Ecto neural progenitor cell (in vitro differentiated cells): ENCODE results near the gene TEX55.
"Not testable (repeated sequence)": the region's sequence is repeated elsewhere in the genome, so short reads cannot be mapped to it uniquely, and the experiment has no call there.

Source experiments
- DNase-seq: peaks from one replicate; pipeline ENCODE4 v3.0.0-alpha.2; 2018; ENCODE audit warnings: low spot score

TEX55 gene

DNA sequence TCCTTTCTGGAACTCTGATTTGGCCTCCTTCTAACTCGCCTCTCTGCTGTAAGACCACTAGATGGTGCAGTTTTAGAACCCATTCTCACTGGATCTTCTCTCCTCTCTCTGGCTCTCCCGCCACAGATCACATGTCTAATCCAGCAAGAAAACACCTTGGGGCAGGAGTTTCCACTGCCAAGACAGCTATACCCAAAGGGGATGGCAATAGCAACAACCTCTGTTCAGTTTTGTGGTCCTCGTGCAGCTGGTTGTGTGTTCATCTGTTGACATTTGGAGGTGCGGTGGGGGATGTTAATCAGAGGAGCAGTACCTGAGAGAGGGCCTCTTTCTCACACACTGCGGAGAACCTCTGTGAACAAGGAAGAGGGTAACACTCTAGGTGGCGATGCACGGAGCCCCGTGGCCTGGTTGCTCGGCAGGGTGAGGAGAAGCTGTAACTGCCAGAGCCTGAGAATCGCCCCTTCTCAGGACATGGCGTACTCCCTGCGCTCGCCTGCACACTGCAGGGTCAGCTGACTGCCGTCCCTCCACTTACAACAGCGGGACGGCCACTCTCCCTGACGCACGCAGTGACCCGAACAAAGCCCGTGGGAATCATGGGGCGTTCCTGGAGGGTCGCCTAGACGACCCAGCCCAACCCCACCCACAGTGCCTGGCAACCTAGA is at the start of gene TEX55:
Gene TEX55 (plus strand): TSS at position 666 of the 668 bp plus-strand sequence. CDS start 25 bp downstream, outside the sequence.
- no peak for DNase-seq

DNA sequence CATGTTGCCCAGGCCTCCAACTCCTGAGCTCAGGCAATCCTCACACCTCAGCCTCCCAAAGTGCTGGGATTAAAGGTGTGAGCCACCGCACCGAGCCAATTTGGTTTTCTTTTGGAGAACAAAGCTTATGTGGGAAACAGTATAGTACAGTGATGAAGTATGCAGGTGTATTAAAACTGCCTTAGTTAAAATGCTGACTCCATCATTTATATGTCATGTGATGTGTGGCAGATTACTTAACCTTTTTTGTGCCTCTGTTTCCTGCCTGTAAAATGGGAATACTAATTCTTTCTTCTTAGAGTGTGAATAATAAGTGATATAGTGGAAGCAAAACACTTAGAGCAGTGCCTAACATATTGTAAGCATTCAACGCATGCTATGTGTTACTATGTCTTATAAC is 48.0 kb upstream of the TEX55 start:
- no peak for DNase-seq

DNA sequence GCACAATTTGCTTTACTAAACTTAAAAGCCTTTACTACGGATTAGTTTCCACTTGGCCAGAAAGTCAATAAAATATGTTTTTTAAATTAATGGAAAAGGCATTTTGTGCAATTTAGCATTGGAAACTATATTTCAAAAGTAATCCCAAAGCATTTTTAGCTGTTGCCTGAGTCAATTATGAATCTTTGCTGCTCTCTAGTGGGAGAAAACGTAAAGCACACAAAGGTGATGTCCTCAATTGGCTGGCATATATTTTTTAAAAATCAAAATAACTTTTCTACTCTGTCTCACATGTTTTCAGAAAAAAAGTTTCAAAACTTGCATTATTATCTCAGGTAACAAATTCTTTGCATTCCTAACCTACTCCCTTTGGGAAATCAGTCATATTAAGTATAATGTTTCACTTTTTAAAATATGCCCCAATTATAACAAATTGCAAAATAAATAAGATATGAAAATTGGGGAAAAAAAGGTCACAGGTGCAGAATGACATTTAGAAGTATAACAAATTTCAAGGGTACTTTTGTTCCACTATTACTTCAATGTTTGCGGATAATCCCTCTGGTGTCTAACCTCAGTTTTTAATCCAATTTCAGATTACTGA is 47.2 kb upstream of the TEX55 start:
- DNase-seq, result no peak

DNA sequence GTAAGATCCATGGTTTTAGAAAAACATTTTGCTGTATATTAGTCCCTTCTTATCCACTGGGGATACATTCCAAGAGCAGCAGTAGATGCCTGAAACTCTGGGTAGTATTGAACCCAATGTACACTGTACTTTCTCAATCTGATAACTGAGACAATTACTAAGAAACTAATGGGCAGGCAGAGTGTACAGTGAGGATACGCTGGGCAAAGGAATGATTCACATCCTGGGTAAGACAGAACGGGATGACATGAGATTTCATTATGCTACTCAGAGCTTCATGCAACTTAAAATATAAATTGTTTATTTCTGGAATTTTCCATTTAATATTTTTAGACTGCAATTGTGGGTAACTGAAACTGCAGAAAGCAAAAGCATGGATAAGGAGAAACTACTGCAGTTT is 46.2 kb upstream of the TEX55 start:
- no peak for DNase-seq

DNA sequence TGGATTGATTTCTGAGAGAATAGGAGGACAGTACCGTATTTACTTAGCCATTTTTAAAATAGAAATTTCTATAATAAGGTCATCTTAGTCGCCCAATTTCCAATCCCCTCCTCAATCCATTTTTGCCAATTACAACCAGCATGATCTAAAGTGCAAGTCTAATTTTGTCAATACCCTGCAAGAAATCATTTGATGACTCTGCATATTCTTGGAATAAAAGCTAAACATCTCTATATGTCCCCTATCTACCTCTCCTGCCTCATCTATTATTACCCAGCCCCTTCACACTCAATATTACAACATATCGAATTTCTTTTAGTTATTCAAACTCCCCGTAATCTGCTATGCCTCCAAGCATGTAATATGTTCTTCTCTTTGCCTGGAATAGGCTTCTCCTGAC is 41.9 kb upstream of the TEX55 start:
- no peak for DNase-seq

DNA sequence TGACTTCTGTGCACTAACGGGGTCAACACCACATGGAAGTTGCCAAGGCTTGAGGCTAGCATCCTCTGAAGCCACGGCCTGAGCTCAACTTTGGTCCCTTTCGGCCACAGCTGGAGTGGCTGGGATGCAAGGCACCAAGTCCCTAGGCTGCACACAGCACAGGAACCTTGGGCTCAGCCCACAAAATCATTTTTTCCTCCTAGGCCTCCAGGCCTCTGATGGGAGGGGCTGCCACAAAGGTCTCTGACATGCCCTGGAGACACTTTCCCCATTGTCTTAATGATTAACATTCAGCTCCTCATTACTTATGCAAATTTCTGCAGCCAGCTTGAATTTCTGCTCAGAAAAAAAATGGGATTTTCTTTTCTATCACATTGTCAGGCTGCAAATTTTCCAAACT is 27.6 kb upstream of the TEX55 start:
- DNase-seq, result not testable (repeated sequence)

DNA sequence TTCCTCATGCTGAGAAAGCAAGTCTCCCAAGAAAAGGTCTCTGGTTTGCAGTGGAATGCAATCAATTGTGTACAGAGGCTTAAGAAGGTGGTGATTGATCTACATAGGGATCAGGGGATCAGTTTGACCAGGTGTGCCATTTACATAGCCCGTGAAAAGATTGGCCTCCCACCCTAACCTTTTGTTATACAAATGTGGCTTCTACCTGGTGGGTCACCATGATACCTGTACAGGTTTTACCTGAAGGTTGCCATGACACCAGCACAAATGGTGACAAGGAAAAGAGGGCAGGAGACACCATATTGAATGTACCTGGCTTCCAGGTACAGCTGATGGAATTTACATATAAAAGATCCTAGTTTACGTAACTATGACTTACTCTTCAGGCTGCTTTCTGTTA is 25.5 kb upstream of the TEX55 start:
- DNase-seq, result no peak

DNA sequence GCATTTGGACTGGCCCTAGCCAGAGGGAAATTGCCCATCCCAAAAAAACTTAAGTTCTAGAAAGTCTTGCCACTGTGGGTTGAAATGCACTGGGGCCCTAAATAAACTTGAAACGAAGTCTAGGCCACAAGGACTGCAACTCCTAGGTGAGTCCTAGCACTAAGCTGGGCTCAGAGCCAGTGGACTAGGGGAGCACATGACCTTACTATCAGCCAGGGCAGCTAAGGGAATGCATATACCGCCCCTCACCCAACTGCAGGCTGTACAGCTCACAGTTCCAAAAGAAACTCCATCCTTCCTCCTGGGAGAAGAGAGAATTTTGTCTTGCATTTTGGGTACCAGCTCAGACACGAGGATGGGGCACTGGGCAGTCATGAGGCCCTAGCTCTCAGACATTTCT is 23.6 kb upstream of the TEX55 start:
- no peak for DNase-seq

DNA sequence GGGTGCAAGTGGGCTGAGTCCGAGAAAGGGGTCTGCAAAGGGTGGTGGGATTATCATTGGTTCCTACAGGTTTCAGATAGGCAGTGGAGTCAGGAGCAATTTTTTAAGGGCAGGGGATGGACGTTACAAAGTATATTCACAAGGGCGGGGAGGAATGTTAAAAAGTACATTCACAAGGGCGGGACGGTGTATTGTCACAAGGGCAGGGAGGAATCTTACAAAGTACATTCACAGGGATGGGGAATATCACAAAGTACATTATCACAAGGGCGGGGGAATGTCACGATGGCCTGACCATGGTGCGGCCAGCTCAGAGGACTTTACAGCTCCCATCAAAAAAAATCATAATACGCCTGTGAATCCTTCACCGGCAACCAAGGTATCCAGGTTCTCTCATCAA is 20.6 kb upstream of the TEX55 start:
- no peak for DNase-seq

DNA sequence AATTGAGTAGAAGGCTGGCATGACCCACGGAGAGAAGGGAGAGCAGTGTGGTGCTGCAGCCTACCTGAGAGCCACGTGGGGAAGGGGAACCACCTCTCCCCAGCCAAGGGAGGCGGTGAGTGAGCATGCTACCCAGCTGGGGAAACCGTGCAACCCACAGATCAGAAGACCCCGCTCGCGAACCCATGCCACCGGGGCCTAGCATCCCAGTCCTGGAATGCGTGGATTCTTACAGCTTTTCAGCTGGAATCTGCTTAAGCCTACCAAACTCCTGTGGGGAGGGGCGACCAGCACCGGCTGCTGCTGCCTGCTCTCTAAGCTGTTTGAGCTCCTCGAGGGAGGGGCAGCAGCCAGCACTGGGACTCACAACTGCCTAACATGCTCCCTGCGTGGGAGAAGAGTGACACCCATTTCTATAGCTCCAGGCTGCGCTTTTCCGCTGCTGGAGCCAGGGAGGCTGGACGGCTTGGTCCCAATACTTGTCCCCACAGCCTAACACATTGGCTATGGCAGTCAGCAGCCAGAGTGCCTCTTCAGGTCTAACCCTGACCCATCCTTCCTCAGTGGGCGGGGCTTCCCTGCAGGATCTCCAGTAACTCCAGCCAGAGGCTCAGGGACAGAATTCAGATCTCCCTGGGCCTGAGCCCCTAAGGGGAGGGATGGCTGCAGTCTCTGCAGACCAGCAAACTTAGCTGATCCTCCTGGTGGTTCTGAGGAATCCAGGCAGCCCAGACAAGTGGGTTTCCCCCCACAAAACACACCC is 20.0 kb upstream of the TEX55 start:
- DNase-seq, result peak; percentile 58

DNA sequence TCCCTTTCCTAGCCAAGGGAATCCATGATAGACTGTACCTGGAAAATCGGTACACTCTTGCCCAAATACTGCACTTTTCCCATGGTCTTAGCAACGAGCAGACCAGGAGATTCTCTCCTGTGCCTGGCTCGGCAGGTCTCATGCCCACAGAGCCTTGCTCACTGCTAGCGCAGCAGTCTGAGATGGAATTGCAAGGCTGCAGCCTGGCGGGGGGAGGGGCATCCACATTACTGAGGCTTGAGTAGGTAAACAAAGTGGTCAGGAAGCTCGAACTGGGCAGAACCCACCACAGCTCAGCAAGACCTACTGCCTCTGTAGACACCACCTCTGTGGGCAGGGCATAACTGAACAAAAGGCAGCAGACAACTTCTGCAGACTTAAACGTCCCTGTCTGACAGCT is 15.7 kb upstream of the TEX55 start:
- not testable (repeated sequence) for DNase-seq

DNA sequence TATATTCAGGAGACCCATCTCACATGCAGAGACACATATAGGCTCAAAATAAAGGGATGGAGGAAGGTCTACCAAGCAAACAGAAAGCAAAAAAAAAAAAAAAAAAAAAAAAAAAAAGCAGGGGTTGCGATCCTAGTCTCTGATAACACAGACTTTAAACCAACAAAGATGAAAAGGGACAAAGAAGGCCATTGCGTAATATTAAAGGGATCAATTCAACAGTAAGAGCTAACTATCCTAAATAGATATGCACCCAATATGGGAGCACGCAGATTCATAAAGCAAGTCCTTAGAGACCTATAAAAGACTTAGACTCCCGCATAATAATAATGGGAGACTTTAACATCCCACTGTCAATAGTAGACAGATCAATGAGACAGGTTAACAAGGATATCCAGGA is 13.7 kb upstream of the TEX55 start:
- DNase-seq, result not testable (repeated sequence)

DNA sequence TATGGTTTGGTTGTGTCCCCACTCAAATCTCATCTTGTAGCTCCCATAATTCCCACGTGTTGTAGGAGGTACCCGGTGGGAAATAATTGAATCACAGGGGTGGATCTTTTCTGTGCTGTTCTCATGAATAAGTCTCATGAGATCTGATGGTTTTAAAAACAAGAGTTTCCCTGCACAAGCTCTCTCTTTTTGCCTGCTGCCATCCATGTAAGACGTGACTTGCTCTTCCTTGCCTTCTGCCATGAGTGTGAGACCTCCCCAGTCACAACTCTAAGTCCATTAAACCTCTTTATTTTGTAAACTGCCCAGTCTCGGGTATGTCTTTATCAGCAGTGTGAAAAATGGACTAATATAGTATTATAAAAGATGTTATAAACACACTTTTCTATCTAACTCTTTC is 6.6 kb upstream of the TEX55 start:
- not testable (repeated sequence) for DNase-seq

DNA sequence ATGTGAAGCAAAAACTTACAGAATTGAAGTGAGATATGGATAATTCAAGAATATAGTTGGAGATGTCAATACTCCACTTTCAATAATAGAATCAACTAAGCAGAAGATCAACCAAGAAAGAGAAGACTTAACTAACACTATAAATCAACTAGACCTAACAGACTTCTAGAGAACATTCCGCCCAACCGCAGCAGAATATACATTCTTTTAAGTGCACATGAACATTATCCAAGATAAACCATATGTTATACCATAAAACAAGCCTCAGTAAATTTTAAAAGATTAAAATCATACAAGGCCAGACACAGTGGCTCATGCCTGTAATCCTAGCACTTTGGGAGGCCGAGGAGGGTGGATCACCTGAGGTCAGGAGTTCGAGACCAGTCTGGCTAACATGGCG is 5.5 kb upstream of the TEX55 start:
- no peak for DNase-seq

DNA sequence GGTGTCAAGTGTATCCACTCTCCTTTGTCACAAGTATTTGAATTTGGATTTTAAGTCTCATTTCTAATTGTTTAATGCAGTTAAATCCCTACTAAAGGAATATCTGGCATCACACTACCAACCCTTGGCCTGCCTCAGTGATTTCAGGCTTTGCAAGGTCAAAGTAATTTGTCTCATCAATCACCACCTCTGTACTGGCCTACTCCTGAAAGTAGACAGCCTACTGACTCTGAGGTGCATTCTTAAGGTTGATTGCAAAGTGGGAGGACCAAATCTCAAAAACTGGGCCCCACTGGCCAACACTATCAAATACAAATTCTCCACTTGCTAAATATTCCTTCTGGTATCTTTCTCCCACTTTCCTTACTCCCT is 851 bp upstream of the TEX55 start:
- DNase-seq, result no peak

DNA sequence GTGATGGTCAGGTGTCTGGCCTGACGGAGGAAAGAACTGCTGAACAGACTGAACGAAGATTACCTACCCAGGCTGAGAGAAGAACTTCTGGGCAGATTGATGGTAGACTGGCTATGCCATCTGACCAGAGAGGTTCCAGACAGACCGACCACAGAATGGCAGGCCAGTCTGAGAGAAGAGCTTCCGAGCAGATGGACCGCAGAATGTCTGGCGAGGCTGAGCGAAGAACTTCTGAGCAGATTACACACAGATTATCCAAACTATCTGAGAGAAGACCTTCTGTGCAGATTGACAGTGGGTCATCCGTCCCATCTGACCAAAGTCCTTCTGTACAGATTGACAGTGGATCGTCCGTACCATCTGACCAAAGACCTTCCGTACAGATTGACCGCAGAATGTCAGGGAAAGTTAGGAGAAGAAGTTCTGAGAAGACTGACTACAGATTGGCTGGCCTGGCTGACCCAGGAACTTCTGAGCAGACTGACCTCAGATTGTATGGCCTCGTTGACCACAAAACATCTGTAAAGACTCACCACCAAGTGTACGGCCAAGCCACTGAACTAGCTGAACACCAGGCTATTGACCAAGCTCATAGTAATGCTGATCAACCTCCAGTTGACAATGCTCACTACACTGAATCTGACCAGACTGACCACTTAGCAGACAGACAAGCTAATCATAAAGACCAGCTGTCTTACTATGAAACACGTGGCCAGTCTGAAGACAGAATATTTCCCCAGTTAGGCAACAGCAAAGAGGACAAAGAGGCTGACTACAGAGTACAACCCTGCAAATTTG is 812 bp downstream of the TEX55 start:
- DNase-seq, result no peak

DNA sequence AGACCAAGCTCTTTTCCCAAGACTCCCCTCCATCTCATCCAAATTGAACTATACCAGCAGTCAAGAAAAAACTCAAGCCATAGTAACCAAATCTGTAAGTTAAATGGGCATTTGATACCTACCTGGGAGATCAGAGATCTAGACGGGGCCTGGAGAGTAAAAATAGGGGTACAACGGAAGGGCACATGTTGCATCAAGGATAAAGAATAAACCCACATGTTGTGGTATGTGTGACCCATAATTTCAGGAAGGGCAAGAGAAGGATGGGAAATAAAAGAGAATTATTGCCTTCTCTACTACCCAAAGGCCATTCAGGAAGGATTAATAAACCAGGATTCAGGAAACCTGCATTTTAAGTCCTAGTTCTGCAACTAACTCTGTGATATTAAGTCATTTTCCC is 1.5 kb downstream of the TEX55 start:
- no peak for DNase-seq

DNA sequence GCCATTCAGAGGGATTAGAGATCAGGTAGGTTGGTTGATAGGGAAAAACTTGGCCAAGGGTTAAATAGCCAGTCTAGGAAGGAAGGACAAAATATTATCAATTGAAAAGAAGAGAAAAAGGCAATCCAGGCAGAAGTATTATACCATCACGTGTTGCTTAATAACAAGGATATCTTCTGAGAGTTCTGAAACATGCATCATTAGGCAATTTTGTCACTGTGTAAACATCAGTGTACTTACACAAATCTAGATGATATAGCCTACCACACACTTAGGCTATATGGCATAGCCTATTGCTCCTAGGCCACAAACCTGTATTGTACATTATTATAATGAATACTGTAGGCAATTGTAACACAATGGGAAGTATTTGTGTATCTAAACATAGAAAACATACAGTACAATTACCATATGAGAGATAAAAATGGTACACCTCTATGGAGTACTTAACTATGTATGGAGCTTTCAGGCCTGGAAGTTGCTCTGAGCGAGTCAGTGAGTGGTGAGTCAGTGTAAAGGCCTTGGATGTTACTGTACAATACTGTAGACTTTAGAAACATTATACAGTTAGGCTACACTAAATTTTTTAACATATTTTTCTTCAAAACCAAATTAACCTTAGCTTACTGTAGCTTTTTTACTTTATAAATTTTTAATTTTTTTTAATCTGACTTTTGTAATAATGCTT is 2.7 kb downstream of the TEX55 start:
- DNase-seq, result no peak

DNA sequence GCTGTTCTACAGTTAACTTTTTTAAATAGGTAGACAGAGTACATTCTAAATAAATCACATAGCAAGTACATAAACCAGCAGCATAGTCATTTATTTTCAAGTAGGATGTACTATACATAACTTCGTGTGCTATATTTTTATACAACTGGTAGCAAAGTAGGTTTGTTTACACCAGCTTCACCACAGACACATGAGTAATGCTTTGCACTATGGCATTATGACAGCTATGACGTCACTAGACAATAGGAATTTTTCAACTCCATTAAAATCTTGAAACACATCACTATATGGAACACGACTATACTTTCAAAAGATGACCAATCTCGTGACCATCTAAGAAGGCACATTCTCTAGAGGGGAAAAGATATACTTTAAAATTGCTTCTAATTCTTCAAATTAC is 3.5 kb downstream of the TEX55 start:
- no peak for DNase-seq

DNA sequence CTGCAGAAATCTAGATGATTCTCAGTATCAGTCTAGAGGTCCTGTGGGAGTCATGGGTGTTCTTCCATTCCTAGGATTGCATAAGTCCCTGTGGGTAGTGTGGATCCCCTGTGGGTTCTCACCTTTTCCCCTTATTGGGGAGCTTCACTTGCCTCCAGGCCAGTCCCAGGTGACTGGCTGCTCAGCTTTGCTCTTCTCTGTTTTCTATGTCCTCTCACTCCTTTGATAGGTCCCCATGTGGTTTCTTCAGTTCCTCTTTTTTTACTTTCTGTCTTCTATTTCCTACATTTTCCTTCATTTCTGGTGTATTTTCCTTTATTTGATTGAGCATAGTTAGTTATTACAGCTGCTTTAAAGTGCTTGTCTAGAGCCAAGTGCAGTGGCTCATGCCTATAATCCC is 10.9 kb downstream of the TEX55 start:
- DNase-seq, result no peak

DNA sequence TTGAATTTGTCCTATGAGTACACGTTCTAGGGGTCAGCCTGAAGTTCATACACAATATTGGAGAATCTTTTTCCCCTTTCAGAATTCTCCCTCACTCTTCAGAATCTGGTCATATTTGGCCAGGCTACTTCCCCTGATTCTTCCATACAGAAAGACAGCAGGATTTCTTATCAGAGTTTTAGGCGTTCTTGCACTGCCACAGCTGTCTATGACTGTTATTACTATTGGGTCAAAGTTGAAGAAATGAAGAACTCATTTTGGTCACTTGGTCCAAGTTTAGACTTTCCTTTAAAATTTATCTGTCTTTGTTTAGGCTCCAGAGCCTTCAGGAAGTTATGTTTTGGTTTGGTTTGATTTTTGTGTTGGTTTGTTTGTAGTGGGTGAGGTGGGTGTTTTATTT is 12.0 kb downstream of the TEX55 start:
- no peak for DNase-seq

DNA sequence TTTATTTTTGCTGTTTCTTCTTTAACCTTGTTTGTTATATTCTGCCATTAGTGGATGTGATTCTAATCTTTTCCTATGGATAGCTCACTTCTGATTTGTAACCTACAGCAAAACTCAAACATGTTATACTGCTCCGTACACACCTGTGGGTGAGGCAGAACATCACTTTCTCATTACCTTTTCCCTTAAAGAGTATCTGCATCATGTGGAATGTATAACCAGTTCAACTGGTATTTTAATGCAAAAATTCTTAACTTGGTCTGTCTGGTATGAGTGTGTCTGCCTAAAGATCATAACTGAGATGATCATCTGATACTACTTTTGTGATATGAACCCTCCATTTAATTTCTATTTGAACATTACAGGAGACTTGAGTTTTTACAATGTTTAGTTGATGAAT is 14.4 kb downstream of the TEX55 start:
- no peak for DNase-seq
